GM18502 (cell line): ENCODE data around the gene KCNE4.
"Not testable (repeated sequence)": the region's sequence is repeated elsewhere in the genome, so short reads cannot be mapped to it uniquely, and the experiment has no call there.

ENCODE experiments used
- ATAC-seq: cut with Tn5 transposase; IDR thresholded peaks from one replicate; pipeline ENCODE4 v1.9.1; 2021; ENCODE audit warnings: mild to moderate bottlenecking; ENCODE audit not compliant: unreplicated experiment, poor library complexity

KCNE4 gene

GRCh38 chr2:223055836-223056235 is 3.8 kb downstream of the KCNE4 start:
- ATAC-seq: no peak

DNA sequence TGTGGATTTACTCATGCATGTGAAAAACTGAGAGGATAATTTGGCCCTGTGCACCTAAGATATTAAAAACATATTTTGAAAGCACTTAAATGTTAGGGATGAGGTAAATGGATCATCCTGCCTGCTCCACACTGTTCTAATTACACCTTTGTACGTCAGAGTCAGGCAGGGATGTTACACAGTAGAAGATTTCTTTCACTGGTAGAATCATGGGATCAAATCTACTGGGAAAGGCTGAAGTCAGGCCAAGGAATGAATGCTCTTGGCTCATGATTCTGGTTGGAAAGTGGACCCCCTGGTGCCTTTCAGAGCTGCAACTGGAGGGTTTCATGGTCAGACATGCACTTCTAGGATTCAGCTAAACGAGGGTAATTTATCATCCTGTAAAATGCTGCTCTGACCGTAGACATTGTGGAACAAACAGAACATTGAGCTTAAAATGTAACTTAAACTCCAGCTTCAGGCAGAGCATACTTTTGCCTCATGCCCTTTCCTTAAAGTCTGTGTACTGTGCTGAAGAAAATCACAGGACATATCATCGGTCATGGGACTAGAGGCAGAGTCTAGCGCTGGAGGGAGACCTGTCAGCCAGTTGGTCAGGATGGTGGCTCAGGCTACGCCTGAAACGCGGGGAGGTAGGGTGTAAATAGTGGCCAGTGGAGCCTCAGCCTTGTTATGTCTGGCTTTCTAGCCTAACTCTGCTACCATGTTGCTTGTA is 4.9 kb downstream of the KCNE4 start:
- ATAC-seq: no peak

GRCh38 chr2:223057569-223057968 is 5.6 kb downstream of the KCNE4 start:
- ATAC-seq: no peak

DNA sequence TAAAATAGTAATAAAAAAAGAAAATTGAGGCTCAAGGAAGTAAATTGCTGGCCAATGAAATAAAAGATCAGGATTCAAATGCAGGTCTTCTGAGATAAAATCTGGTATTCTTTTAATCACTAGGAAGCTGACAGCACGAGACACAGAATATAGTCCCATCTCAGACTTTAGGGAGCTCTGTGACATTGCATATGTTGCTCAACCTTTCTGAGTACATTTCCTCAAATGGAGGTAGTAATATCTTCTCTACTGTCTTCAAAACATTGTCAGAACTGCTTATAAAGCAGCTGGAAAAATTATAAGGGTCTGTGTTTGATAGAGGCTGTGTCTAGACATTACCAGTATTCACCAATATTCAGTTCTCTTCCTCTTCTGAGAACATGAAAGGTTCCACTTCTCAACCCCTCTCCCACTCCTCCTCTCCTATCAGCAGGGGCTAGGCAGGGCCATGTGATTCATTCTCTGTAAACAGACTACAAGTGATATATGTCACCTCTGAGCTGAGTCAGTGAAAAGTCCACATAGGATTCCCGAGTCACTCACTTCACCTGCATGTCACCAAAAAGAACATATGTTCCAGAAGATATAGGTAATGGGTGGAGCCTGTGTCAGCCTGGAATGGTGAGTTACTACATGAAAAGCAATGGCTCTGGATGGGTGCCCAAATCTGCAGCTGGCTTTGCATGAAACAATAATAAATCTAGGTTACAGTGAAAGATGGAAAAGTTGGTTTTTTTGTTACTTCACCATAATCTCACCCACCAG is 7.1 kb downstream of the KCNE4 start:
- no peak for ATAC-seq

- ATAC-seq: no peak
Observed at GRCh38 chr2:223060201-223060825, 8.3 kb downstream of the KCNE4 start.

- no peak for ATAC-seq
Observed at GRCh38 chr2:223062396-223062795, 10.4 kb downstream of the KCNE4 start.

DNA sequence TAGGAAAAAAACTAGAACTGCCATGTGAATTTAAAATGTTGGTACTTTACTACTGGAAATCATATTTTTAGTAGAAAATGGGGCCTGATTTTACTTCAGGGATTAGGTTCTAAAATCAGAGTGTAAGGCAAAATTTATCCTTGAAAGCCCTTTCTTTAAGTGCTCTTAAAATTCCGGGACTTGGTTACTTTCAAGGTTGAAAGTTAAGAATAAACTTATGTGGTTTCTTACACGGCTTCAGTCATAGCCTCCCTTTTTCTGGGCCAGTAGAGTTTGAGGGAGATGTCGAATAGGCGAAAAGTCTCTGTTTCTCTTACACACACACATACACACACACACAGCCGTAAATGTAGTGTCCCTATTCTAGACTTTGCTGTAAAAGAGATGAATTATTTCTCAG is 13.1 kb downstream of the KCNE4 start:
- no peak for ATAC-seq

DNA sequence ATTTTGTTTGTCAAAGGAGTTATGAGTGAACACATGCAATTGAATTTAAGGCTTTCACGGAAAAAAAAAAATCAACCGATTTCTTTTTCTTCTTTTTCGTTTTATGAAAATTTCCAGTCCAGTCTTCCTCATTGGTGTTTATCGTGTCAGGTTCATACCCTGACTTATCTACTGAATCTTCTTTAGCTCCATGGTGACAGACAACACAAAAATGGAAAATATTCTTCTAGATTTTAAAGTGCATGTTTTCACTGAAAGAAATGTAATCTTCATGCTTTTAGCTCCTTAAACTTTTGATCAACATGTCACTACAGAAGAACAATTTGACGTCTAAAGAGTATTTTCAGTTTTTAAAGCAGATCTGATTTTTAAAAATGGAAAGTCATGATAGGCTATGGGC is 14.7 kb downstream of the KCNE4 start:
- no peak for ATAC-seq

DNA sequence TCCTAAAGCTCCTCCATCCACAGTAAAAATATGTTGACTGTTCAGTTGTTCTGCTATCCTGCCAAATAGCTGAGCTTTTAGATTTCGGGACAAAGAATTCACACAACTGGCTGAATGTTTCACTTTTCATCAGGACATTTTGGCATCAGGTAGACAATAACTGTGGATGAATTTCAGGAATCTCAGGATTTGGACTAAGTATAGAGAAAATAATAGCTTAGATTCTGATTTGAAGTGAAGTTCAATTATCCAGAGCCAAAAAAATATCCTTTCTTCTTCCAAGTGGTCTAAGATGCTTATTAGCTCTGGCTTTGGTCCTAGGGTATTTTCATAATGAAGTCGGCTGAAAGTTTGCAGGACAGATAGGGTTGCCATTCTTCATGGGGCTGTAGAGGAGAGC is 16.1 kb downstream of the KCNE4 start:
- no peak for ATAC-seq

DNA sequence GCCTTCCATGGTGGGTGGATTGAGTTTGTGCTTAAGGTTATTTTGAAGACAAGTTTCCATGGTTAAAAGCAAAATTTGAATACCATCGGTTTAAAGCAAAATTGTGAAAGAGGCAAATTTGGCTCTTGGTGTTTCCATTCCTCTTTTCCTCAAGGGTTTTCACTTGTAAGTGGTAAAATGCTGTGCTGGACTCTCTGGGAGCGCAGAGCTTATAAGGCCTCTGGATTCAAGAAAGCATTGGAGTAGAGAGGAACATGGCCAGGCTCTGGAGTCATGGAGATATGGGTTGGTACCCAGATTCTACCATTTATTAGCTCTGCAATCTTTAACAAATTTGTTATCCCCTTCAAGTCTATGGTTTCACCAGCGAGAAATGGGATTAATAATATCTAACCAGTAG is 17.5 kb downstream of the KCNE4 start:
- no peak for ATAC-seq

GRCh38 chr2:223069988-223070387 is 18.0 kb downstream of the KCNE4 start:
- no peak for ATAC-seq

- no peak for ATAC-seq
Observed at GRCh38 chr2:223071139-223071538, 19.1 kb downstream of the KCNE4 start.

DNA sequence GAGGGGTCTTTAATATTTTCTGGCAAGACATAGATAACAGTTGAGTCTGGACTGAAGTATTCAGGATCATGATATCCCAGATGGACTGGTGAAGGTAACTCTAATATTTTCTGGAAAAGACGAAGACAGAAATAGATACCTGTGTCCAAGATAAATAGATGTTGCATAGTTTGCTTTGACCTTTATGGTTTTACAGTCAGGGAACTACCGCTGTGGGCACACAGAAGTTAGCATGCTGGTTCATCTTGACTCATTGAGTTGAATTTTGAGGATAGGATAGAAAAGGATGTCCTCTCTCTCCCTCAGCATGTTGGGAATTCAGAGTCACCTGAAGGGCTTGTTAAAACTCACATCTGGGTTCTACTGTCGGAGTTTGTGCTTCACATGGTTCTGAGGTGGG is 20.8 kb downstream of the KCNE4 start:
- ATAC-seq: no peak

DNA sequence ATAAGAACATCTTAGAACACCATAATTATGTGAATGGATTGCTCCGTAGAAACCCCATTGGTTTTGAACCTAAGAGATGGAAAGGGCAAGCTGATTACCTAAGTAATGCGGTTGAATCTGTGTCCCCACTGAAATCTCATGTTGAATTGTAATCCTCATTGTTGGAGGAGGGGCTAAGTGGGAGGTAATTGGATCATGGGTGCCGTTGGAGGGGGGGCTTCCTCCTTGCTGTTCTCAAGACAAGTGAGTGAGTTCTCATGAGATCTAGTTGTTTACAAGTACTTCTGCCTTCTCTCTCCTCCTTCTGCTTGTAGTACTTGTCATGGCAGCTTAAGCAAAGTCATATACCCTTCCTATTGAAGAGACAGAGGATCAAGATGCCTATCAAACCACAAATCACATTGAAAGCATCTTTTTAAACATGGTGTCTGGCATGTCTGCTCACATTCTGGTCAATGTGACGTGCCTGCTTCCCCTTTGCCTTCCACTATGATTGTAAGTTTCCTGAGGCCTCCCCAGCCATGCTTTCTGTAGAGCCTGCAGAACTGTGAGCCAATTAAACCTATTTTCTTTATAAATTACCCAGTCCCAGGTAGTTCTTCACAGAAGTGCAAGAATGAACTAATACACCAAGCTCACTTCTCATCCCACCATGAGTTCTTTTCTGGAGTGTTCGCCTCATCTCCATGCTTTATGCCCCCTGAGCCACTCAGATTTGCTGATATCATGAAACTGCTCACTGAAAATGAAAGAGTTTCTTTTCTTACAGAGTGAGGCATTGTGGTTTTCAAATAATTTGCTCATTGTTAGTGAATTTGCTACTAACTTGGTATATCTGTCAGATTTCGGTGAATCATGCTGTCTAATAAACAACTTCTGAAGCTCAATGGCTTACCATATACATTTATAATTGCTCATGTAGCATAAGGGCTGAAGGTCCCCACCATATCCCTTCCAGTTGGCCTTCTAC is 23.6 kb downstream of the KCNE4 start:
- peak; percentile 90 for ATAC-seq

DNA sequence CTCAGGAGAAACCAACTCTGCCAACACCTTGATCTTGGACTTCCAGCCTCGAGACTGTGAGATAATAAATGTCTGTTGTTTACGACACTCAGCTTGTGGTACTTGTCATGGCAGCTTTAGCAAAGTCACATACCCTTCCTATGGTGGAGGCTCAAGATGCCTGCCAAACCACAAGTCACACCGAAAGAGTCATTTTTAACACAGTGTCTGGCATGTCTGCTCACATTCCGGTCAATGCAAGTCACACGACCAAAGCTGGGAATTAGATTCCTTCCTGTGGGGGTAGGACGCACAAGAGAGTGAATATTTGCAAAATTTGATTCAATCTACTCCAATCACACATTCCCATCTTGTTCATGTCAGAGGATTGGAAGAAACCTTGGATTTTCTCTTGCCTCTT is 24.6 kb downstream of the KCNE4 start:
- ATAC-seq: no peak

- ATAC-seq: no peak
Observed at GRCh38 chr2:223078482-223078881, 26.5 kb downstream of the KCNE4 start.

- no peak for ATAC-seq
Observed at GRCh38 chr2:223079378-223079777, 27.4 kb downstream of the KCNE4 start.

DNA sequence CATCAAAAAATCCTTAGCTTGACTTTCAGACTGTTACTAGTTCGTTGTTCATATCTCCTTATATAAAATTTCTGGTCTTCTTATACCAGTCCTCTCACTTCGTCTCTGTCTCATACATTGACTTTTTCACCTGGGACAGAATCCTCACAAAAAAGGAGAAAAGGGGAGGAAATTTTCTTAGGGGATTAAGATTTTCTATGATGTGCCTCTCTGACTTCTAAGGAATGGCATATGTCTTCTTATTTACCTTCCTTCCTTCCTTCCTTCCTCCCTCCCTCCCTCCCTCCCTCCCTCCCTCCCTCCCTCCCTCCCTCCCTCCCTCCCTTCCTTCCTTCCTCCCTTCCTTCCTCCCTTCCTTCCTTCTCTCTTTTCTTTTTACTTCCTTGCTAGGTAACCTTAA is 27.9 kb downstream of the KCNE4 start:
- ATAC-seq: no peak

DNA sequence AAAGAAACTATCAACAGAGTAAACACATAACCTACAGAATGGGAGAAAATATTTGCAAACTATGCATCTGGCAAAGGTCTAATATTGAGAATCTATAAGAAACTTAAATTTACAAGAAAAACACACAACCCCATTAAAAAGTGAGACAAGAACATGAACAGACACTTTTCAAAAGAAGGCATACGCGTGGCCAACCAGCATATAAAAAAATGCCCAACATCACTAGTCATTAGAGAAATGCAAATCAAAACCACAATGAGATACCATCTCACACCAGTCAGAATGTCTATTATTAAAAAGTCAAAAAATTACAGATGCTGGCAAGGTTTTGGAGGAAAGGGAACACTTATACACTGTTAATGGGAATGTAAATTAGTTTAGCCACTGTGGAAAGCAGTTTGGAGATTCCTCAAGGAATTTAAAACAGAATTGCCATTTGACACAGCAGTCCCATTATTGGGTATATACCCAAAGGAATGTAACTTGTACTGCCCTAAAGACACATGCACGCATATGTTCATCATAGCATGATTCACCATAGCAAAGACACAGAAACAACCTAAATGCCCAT is 28.9 kb downstream of the KCNE4 start:
- ATAC-seq: not testable (repeated sequence)

- no peak for ATAC-seq
Observed at GRCh38 chr2:223081789-223082188, 29.8 kb downstream of the KCNE4 start.
